ENCODE measurements around the gene GRIFIN. TPM values are rescaled to one million over a fixed set of nuclear protein-coding genes. Genes with fewer than 3 reads are reported as not detected.
A peak's percentile ranks its signal among the peaks of the same experiment; 100 is the strongest.

Gene GRIFIN
- total RNA-seq, 1 experiment from 2014 or later: not detected

DNA sequence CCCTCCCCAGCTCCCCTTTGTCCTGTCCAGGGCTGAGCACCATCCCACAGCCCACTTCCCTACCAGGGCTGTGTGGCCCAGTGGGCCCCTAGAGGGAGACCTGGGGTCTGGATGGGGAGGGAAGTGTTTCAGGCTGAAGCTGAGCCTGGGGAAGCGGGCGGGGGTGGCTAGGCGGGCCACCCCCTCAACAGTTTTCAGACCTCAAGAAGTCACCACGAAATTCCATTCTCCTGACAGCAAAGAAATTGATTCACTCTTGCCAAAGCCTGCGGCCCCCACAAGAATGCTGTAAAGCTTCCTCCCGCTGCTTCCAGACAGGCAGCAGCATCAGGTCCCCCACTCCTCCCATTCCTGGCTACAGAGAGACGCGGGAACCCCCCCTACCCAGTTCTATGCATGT, 40.8 kb upstream of the GRIFIN start:
- Histone ChIP-seq H3K9me2 (replicated peaks; ENCODE audit: low read length) (no peaks in the 10 kb centered on the region), H3K4me2 (ENCODE audit: low read length) (peak overlapping the region; percentile 34), H3K9ac (ENCODE audit: low read length) (no peak overlapping the region), H3K36me3 (ENCODE audit: low read depth, low read length) (no peaks in the 10 kb centered on the region), H4K20me1 (ENCODE audit: low read length) (no peaks in the 10 kb centered on the region), H3K27me3 (ENCODE audit: low read length) (no peaks in the 10 kb centered on the region), H2AFZ (ENCODE audit: low read length) (no peak overlapping the region), H3F3A (ENCODE audit: low read length, unreplicated experiment) (no peaks in the 10 kb centered on the region), H3K4me1 (ENCODE audit: insufficient read depth, low read length) (peaks cover 27% of the 10 kb centered on the region), H3K9me3 (ENCODE audit: low read length) (no peaks in the 10 kb centered on the region), H3K4me3 (ENCODE audit: low read length) (no peak overlapping the region), H3K27ac (ENCODE audit: low read length) (no peak overlapping the region), H3K79me2 (ENCODE audit: low read length) (peaks cover 7% of the 10 kb centered on the region; the same call in 1 of the 2 replicates)
- CTCF ChIA-PET: no interaction called here
- peak; percentile 71 for DNase-seq
- TF ChIP-seq CTCF (conservative IDR thresholded peaks at IDR 0.05; ENCODE audit: low read depth, low read length): no peak
- no peak for TF ChIP-seq EZH2phosphoT487 (IDR thresholded peaks at IDR 0.05; ENCODE audit: borderline replicate concordance, low read length)
- TF ChIP-seq EZH2 (IDR thresholded peaks at IDR 0.05; ENCODE audit: low read length, unreplicated experiment): no peak
- ATAC-seq: no peak
- POLR2A ChIA-PET (ENCODE audit: unreplicated experiment): no interaction called here
- intact Hi-C loops (cut with micrococcal nuclease): loop anchor here (5.0 kb wide), 1 partner anchor 40 kb away; the partner anchor contains the start of gene GRIFIN
- BruUV-seq (replicated peaks): no TSS peak

- ChIA-PET POLR2A (ENCODE audit: unreplicated experiment) (no interaction called here), CTCF (no interaction called here)
- intact Hi-C loops (cut with micrococcal nuclease): loop anchor here (5.0 kb wide), 1 partner anchor 39 kb away; the partner anchor contains the start of gene GRIFIN
- Histone ChIP-seq H3K79me2 (ENCODE audit: low read length) (no peaks in the 10 kb centered on the region), H3K36me3 (ENCODE audit: low read depth, low read length) (no peaks in the 10 kb centered on the region), H3K9me3 (ENCODE audit: low read length) (no peaks in the 10 kb centered on the region), H3F3A (ENCODE audit: low read length, unreplicated experiment) (no peaks in the 10 kb centered on the region), H3K27me3 (ENCODE audit: low read length) (no peaks in the 10 kb centered on the region), H4K20me1 (ENCODE audit: low read length) (no peaks in the 10 kb centered on the region), H3K9ac (ENCODE audit: low read length) (no peak overlapping the region), H2AFZ (ENCODE audit: low read length) (no peak overlapping the region), H3K4me3 (ENCODE audit: low read length) (no peak overlapping the region), H3K4me2 (ENCODE audit: low read length) (no peak overlapping the region), H3K4me1 (ENCODE audit: insufficient read depth, low read length) (peaks cover 27% of the 10 kb centered on the region), H3K27ac (ENCODE audit: low read length) (no peak overlapping the region), H3K9me2 (replicated peaks; ENCODE audit: low read length) (no peaks in the 10 kb centered on the region)
- TF ChIP-seq EZH2phosphoT487 (IDR thresholded peaks at IDR 0.05; ENCODE audit: borderline replicate concordance, low read length) (no peak), EZH2 (IDR thresholded peaks at IDR 0.05; ENCODE audit: low read length, unreplicated experiment) (no peak), CTCF (conservative IDR thresholded peaks at IDR 0.05; ENCODE audit: low read depth, low read length) (no peak)
- ATAC-seq (no peak), DNase-seq (no peak)
- BruUV-seq (replicated peaks): no TSS peak
Measured at GRCh38 chr7:2516194-2516555, 40.0 kb upstream of the GRIFIN start.

DNA sequence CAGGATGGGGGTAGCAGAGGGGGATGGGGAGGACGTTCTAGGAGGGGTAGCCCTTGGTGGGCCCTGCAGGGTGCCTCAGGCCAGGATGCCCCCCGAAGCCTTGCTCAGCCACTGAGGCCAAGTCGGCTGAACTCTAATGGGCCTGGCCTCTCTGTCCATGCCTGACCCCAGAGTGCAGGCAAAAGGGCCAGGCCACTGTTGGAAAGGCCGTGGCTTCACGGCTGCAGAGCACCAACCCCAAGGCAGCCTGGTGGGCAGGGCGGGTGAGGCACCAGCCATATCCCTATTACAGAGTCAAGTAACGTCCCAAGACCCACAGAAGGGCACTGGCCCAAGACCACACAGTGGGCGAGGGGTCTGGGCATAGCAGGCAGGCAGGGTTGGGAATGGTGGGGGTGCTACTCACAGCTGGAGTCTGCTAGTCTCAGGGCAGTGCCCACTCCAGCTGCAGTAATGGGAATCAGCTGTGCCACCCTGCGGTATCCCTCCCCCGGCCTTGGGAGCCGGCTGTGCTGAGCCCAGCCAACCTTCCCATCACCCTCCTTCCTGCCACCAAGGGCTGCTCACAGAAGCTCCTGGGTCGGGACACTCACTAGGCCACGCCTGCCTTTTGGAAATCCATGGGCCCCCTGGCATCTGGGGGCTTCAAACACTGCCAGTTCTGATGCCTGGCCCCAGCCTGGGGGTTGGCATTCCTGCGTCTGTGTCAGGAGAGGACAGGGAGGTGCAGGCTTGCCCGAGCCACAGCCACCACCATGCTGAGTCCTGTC, 39.4 kb upstream of the GRIFIN start:
- peaks cover 29% of the 10 kb centered on the region for H3K4me1 ChIP-seq (ENCODE audit: insufficient read depth, low read length)
- no peaks in the 10 kb centered on the region for H4K20me1 ChIP-seq (ENCODE audit: low read length)
- no peaks in the 10 kb centered on the region for H3K27me3 ChIP-seq (ENCODE audit: low read length)
- H3K9me2 ChIP-seq (replicated peaks; ENCODE audit: low read length): no peaks in the 10 kb centered on the region
- no peaks in the 10 kb centered on the region for H3K36me3 ChIP-seq (ENCODE audit: low read depth, low read length)
- H3K27ac ChIP-seq (ENCODE audit: low read length): no peak overlapping the region
- H3K9ac ChIP-seq (ENCODE audit: low read length): no peak overlapping the region
- H2AFZ ChIP-seq (ENCODE audit: low read length): no peak overlapping the region
- no TSS peak for BruUV-seq (replicated peaks)
- no peaks in the 10 kb centered on the region for H3F3A ChIP-seq (ENCODE audit: low read length, unreplicated experiment)
- TF ChIP-seq EZH2 (IDR thresholded peaks at IDR 0.05; ENCODE audit: low read length, unreplicated experiment): no peak
- TF ChIP-seq CTCF (conservative IDR thresholded peaks at IDR 0.05; ENCODE audit: low read depth, low read length): no peak
- no peak for TF ChIP-seq EZH2phosphoT487 (IDR thresholded peaks at IDR 0.05; ENCODE audit: borderline replicate concordance, low read length)
- intact Hi-C loops (cut with micrococcal nuclease): loop anchor here (5.0 kb wide), 1 partner anchor 38 kb away; the partner anchor contains the start of gene GRIFIN
- ChIA-PET POLR2A (ENCODE audit: unreplicated experiment) (no interaction called here), CTCF (no interaction called here)
- H3K9me3 ChIP-seq (ENCODE audit: low read length): no peaks in the 10 kb centered on the region
- DNase-seq (no peak), ATAC-seq (no peak)
- no peak overlapping the region for H3K4me2 ChIP-seq (ENCODE audit: low read length)
- H3K4me3 ChIP-seq (ENCODE audit: low read length): no peak overlapping the region
- no peaks in the 10 kb centered on the region for H3K79me2 ChIP-seq (ENCODE audit: low read length)

Measured in PC-3 (cell line).